Lower lobe of right lung (tissue), 2 donors: Measurements from ENCODE around the gene RASGRF2. TPM values are rescaled to one million over a fixed set of nuclear protein-coding genes. Genes with fewer than 3 reads are reported as not detected.

Source experiments
- ATAC-seq, 2 donors: fragments of 200-7000 bp; cut with Tn5 transposase; one replicate each; pipeline ENCODE4 v1.9.1; 2020 to 2022; ENCODE audit warnings: mild to moderate bottlenecking in 2 of 2, moderate library complexity in 2 of 2
- DNase-seq: peaks from one replicate; pipeline ENCODE4 v3.0.0-alpha.2; 2020
- H3K27ac ChIP-seq: fragments of 200-600 bp; one replicate; pipeline ENCODE4 v1.8.0; 2022
- H3K27me3 ChIP-seq: fragments of 200-600 bp; one replicate; pipeline ENCODE4 v1.8.0; 2022; ENCODE audit warnings: low read depth
- H3K36me3 ChIP-seq: fragments of 200-600 bp; one replicate; pipeline ENCODE4 v1.8.0; 2022; ENCODE audit warnings: mild to moderate bottlenecking
- H3K4me1 ChIP-seq: fragments of 200-600 bp; one replicate; pipeline ENCODE4 v1.8.0; 2022
- H3K4me3 ChIP-seq: fragments of 200-600 bp; one replicate; pipeline ENCODE4 v1.8.0; 2022; ENCODE audit warnings: mild to moderate bottlenecking
- H3K9me3 ChIP-seq: fragments of 200-600 bp; one replicate; pipeline ENCODE4 v1.8.0; 2022
- intact Hi-C: fragments of 100-400 bp; cut with DNase I; formaldehyde crosslinking; loops from one replicate; pipeline ENCODE4 v1.11.0; 2022
- total RNA-seq: library from RNA; stranded (reverse); fragmentation: NEBNext Ultra II Directional; extraction: Animal tissue kit (Norgen Biotek cat#: 25700); gene quantifications from one replicate; pipeline ENCODE4 v1.2.1, GENCODE V29; 2021
- TF ChIP-seq, protein P1 (sequence below): fragments of 200-600 bp; IDR thresholded peaks from one replicate; pipeline ENCODE4 v1.8.0; 2022; ENCODE audit warnings: antibody characterized with exemption, mild to moderate bottlenecking
- donor health status: DM: no; HTN: yes; CAD: no; lungs with severe emphysema.

RASGRF2 gene
- total RNA-seq, 1 donor from 2014 or later: 6.7 TPM

DNA sequence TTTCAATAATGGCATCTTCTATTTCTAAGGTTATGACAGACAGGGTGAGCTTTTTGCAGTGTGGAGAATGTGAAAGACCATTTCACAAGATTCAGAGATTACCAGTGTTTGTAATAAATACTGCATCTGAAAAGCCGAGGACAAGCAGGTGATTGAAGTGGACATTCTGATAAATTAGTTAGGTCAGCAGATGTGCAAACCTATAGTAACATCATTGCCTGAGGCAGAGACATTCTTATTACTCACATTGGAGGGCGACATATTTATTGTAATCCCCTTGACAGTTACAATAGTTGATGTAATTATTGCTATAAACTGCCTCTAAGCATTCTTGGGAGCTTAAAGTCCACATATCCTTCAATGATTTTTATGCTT is 3.3 kb downstream of the RASGRF2 start:
- TF ChIP-seq, protein P1, sequence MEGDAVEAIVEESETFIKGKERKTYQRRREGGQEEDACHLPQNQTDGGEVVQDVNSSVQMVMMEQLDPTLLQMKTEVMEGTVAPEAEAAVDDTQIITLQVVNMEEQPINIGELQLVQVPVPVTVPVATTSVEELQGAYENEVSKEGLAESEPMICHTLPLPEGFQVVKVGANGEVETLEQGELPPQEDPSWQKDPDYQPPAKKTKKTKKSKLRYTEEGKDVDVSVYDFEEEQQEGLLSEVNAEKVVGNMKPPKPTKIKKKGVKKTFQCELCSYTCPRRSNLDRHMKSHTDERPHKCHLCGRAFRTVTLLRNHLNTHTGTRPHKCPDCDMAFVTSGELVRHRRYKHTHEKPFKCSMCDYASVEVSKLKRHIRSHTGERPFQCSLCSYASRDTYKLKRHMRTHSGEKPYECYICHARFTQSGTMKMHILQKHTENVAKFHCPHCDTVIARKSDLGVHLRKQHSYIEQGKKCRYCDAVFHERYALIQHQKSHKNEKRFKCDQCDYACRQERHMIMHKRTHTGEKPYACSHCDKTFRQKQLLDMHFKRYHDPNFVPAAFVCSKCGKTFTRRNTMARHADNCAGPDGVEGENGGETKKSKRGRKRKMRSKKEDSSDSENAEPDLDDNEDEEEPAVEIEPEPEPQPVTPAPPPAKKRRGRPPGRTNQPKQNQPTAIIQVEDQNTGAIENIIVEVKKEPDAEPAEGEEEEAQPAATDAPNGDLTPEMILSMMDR: no peak
- H3K27ac ChIP-seq: no peak overlapping the region
- ATAC-seq: no peak

GRCh38 chr5:80963966-80964481 is 3.9 kb downstream of the RASGRF2 start:
- Histone ChIP-seq H3K4me3 (no peak overlapping the region), H3K9me3 (no peaks in the 10 kb centered on the region), H3K27me3 (peaks cover 45% of the 10 kb centered on the region), H3K36me3 (no peaks in the 10 kb centered on the region), H3K4me1 (peaks cover 17% of the 10 kb centered on the region), H3K27ac (no peak overlapping the region)
- no peak for DNase-seq
- TF ChIP-seq, protein P1: no peak
- intact Hi-C loops: no loop called here
- ATAC-seq: no peak

More for the DNA sequence above, 3.3 kb downstream of the RASGRF2 start:
- peaks cover 46% of the 10 kb centered on the region for H3K27me3 ChIP-seq
- intact Hi-C loops: no loop called here
- H3K9me3 ChIP-seq: no peaks in the 10 kb centered on the region
- H3K4me3 ChIP-seq: no peak overlapping the region
- DNase-seq: no peak
- peaks cover 17% of the 10 kb centered on the region for H3K4me1 ChIP-seq
- no peaks in the 10 kb centered on the region for H3K36me3 ChIP-seq

GRCh38 chr5:80964491-80964890 is 4.3 kb downstream of the RASGRF2 start:
- intact Hi-C loops: no loop called here
- Histone ChIP-seq H3K27ac (no peak overlapping the region), H3K27me3 (peaks cover 42% of the 10 kb centered on the region), H3K4me3 (no peak overlapping the region), H3K36me3 (no peaks in the 10 kb centered on the region), H3K9me3 (no peaks in the 10 kb centered on the region), H3K4me1 (peaks cover 17% of the 10 kb centered on the region)
- ATAC-seq (no peak), DNase-seq (no peak)
- TF ChIP-seq, protein P1: no peak

- ATAC-seq (no peak), DNase-seq (no peak)
- Histone ChIP-seq H3K27me3 (peaks cover 37% of the 10 kb centered on the region), H3K9me3 (no peaks in the 10 kb centered on the region), H3K4me1 (peaks cover 17% of the 10 kb centered on the region), H3K27ac (no peak overlapping the region), H3K4me3 (no peak overlapping the region), H3K36me3 (no peaks in the 10 kb centered on the region)
- TF ChIP-seq, protein P1: no peak
- intact Hi-C loops: no loop called here
Observed at GRCh38 chr5:80964919-80965318, 4.8 kb downstream of the RASGRF2 start.

GRCh38 chr5:80967500-80968181 is 7.5 kb downstream of the RASGRF2 start:
- Histone ChIP-seq H3K9me3 (no peaks in the 10 kb centered on the region), H3K27me3 (peaks cover 18% of the 10 kb centered on the region), H3K36me3 (no peaks in the 10 kb centered on the region), H3K27ac (no peak overlapping the region), H3K4me1 (peaks cover 12% of the 10 kb centered on the region), H3K4me3 (no peak overlapping the region)
- ATAC-seq (peak in 1 of 2 donors; percentile 70), DNase-seq (no peak)
- TF ChIP-seq, protein P1: no peak
- intact Hi-C loops: no loop called here
